Skeletal muscle satellite cell (primary cell): ENCODE results near the gene ZKSCAN7. TPM values are rescaled to one million over a fixed set of nuclear protein-coding genes. Genes with fewer than 3 reads are reported as not detected.

Source experiments
- H3K27me3 ChIP-seq: 2 replicates; pipeline ENCODE4 v1.7.0; 2013; ENCODE audit warnings: low read length; ENCODE audit not compliant: control insufficient read depth, insufficient read depth
- H3K36me3 ChIP-seq: 2 replicates; pipeline ENCODE4 v1.7.0; 2013; ENCODE audit warnings: mild to moderate bottlenecking, control low read depth, low read length; ENCODE audit not compliant: insufficient read depth
- H3K4me1 ChIP-seq: 2 replicates; pipeline ENCODE4 v1.7.0; 2013; ENCODE audit warnings: low read length; ENCODE audit not compliant: control insufficient read depth, insufficient read depth
- H3K4me2 ChIP-seq: 2 replicates; pipeline ENCODE4 v1.7.0; 2013; ENCODE audit warnings: mild to moderate bottlenecking, low read length
- H3K4me3 ChIP-seq: 2 replicates; pipeline ENCODE4 v1.7.0; 2013; ENCODE audit warnings: low read length
- H3K9ac ChIP-seq: 2 replicates; pipeline ENCODE4 v1.7.0; 2013; ENCODE audit warnings: mild to moderate bottlenecking, low read depth, low read length, moderate library complexity
- H3K9me3 ChIP-seq: replicated peaks from 2 replicates; pipeline ENCODE4 v1.7.0; 2013; ENCODE audit warnings: mild to moderate bottlenecking, control low read depth, low read length
- total RNA-seq: library from RNA; depleted of rRNA; stranded (reverse); fragments of >200 nt; gene quantifications from 2 replicates; pipeline ENCODE4 v1.2.3, GENCODE V29; 2012; rRNA removed

Gene ZKSCAN7
- total RNA-seq = 4.3 and 4.6 TPM in 2 replicates

GRCh38 chr3:44554626-44555592 lies at the start of gene ZKSCAN7:
Gene ZKSCAN7 (plus strand): TSS chr3:44555193. CDS start chr3:44557048, 1,855 bp downstream.
- Histone ChIP-seq H3K27me3 (no peaks in the 10 kb centered on the region), H3K4me2 (peak within 1 kb of the TSS; percentile 93), H3K4me1 (peaks cover 7% of the 10 kb centered on the region), H3K4me3 (peak within 1 kb of the TSS; percentile 92), H3K9ac (peak within 1 kb of the TSS; percentile 90), H3K36me3 (peaks cover 11% of the 10 kb centered on the region), H3K9me3 (no peaks in the 10 kb centered on the region)

- peaks cover 9% of the 10 kb centered on the region for H3K9me3 ChIP-seq
- H3K36me3 ChIP-seq = peaks cover 16% of the 10 kb centered on the region
- H3K4me1 ChIP-seq = peaks cover 12% of the 10 kb centered on the region
- no peak overlapping the region for H3K4me2 ChIP-seq
- no peak overlapping the region for H3K4me3 ChIP-seq
- H3K9ac ChIP-seq = no peak overlapping the region
- H3K27me3 ChIP-seq = no peaks in the 10 kb centered on the region
Measured at GRCh38 chr3:44506556-44506955, 48.4 kb upstream of the ZKSCAN7 start.

GRCh38 chr3:44506961-44507360 lies 48.0 kb upstream of the ZKSCAN7 start:
- no peak overlapping the region for H3K4me2 ChIP-seq
- H3K4me3 ChIP-seq = no peak overlapping the region
- no peaks in the 10 kb centered on the region for H3K27me3 ChIP-seq
- H3K4me1 ChIP-seq = peaks cover 12% of the 10 kb centered on the region
- H3K9me3 ChIP-seq = peaks cover 4% of the 10 kb centered on the region
- no peak overlapping the region for H3K9ac ChIP-seq
- H3K36me3 ChIP-seq = peaks cover 12% of the 10 kb centered on the region

- Histone ChIP-seq H3K27me3 (no peaks in the 10 kb centered on the region), H3K4me1 (peaks cover 12% of the 10 kb centered on the region), H3K9ac (peak overlapping the region; percentile 89), H3K4me3 (peak overlapping the region; percentile 83), H3K4me2 (peak overlapping the region; percentile 79), H3K9me3 (no peaks in the 10 kb centered on the region), H3K36me3 (peaks cover 9% of the 10 kb centered on the region)
Measured at GRCh38 chr3:44509393-44509921, 45.5 kb upstream of the ZKSCAN7 start.

- Histone ChIP-seq H3K4me1 (peaks cover 12% of the 10 kb centered on the region), H3K4me2 (peak overlapping the region; percentile 79), H3K9ac (peak overlapping the region; percentile 89), H3K4me3 (peak overlapping the region; percentile 83), H3K27me3 (no peaks in the 10 kb centered on the region), H3K36me3 (peaks cover 9% of the 10 kb centered on the region), H3K9me3 (no peaks in the 10 kb centered on the region)
Measured at GRCh38 chr3:44510000-44510368, 45.0 kb upstream of the ZKSCAN7 start.

GRCh38 chr3:44511238-44511566 lies 43.8 kb upstream of the ZKSCAN7 start:
- H3K27me3 ChIP-seq = no peaks in the 10 kb centered on the region
- peak overlapping the region; percentile 89 for H3K9ac ChIP-seq
- peak overlapping the region; percentile 91 for H3K4me2 ChIP-seq
- no peaks in the 10 kb centered on the region for H3K9me3 ChIP-seq
- H3K36me3 ChIP-seq = peaks cover 8% of the 10 kb centered on the region
- peak overlapping the region; percentile 83 for H3K4me3 ChIP-seq
- peaks cover 12% of the 10 kb centered on the region for H3K4me1 ChIP-seq

GRCh38 chr3:44513513-44513912 lies 41.5 kb upstream of the ZKSCAN7 start:
- Histone ChIP-seq H3K4me1 (peaks cover 12% of the 10 kb centered on the region), H3K4me3 (no peak overlapping the region), H3K9me3 (no peaks in the 10 kb centered on the region), H3K36me3 (no peaks in the 10 kb centered on the region), H3K27me3 (peaks cover under 1% of the 10 kb centered on the region), H3K9ac (no peak overlapping the region), H3K4me2 (no peak overlapping the region)

- Histone ChIP-seq H3K36me3 (no peaks in the 10 kb centered on the region), H3K27me3 (peaks cover 16% of the 10 kb centered on the region), H3K4me1 (peaks cover 2% of the 10 kb centered on the region), H3K9ac (no peak overlapping the region), H3K9me3 (no peaks in the 10 kb centered on the region), H3K4me2 (no peak overlapping the region), H3K4me3 (no peak overlapping the region)
Measured at GRCh38 chr3:44516230-44516629, 38.8 kb upstream of the ZKSCAN7 start.

GRCh38 chr3:44518782-44519156 lies 36.2 kb upstream of the ZKSCAN7 start:
- Histone ChIP-seq H3K4me2 (no peak overlapping the region), H3K4me1 (no peaks in the 10 kb centered on the region), H3K27me3 (peaks cover 23% of the 10 kb centered on the region), H3K4me3 (no peak overlapping the region), H3K36me3 (no peaks in the 10 kb centered on the region), H3K9ac (no peak overlapping the region), H3K9me3 (no peaks in the 10 kb centered on the region)

GRCh38 chr3:44521721-44522120 lies 33.3 kb upstream of the ZKSCAN7 start:
- Histone ChIP-seq H3K4me3 (no peak overlapping the region), H3K9me3 (no peaks in the 10 kb centered on the region), H3K4me1 (no peaks in the 10 kb centered on the region), H3K36me3 (no peaks in the 10 kb centered on the region), H3K27me3 (peaks cover 35% of the 10 kb centered on the region), H3K9ac (no peak overlapping the region), H3K4me2 (no peak overlapping the region)

GRCh38 chr3:44522494-44522933 lies 32.5 kb upstream of the ZKSCAN7 start:
- no peaks in the 10 kb centered on the region for H3K9me3 ChIP-seq
- H3K27me3 ChIP-seq = peaks cover 35% of the 10 kb centered on the region
- no peak overlapping the region for H3K4me2 ChIP-seq
- no peaks in the 10 kb centered on the region for H3K36me3 ChIP-seq
- H3K4me3 ChIP-seq = no peak overlapping the region
- no peak overlapping the region for H3K9ac ChIP-seq
- H3K4me1 ChIP-seq = no peaks in the 10 kb centered on the region
